GM12872 (cell line): ENCODE measurements around the gene TAB3.

ENCODE experiments used
- CTCF ChIP-seq: IDR thresholded peaks from 3 replicates; pipeline ENCODE4 v1.5.1; 2011; ENCODE audit warnings: low read depth, mild to moderate bottlenecking, low read length, moderate library complexity; ENCODE audit not compliant: insufficient read depth

The TAB3 gene

GRCh38 chrX:30816079-30816478 is 73.0 kb downstream of the TAB3 start:
- TF ChIP-seq CTCF: no peak

- no peak for TF ChIP-seq CTCF
Observed at GRCh38 chrX:30814978-30815377, 74.1 kb downstream of the TAB3 start.

DNA sequence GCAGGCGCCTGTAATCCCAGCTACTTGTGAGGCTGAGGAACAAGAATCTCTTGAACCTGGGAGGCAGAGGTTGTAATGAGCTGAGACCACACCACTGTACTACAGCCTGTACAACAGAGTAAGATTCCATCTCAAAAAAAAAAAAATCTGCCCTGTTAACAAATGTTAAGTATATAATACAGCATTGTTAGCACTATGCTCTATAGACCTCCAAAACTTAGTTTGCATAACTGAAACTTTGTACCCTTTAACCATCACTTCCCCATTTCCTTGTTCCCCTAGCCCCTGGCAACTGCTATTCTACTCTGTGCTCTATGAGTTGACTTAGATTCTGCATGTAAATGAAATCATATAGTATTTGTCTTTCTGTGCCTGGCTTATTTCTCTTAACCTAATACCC is 76.7 kb downstream of the TAB3 start:
- TF ChIP-seq CTCF: no peak

GRCh38 chrX:30806187-30806728 is 82.8 kb downstream of the TAB3 start:
- no peak for TF ChIP-seq CTCF

DNA sequence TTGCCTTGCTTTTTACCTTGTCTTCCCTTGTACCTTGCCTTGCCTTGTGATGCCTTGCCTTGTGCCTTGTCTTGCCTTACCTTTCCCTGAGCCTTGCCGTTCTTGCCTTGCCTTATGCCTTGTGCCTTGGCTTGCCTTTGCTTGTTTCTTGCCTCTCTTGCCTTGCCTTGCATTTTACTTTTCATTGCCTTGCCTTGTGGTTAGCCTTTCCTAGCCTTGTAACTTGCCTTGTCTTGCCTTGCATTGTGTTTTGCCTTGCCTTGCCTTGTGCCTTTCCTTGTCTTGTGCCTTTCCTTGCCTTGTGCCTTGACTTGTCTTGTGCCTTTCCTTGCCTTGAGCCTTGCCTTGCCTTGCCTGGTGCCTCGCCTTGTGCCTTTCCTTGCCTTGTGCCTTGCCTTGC is 84.6 kb downstream of the TAB3 start:
- no peak for TF ChIP-seq CTCF

GRCh38 chrX:30800901-30801300 is 88.2 kb downstream of the TAB3 start:
- TF ChIP-seq CTCF: no peak

DNA sequence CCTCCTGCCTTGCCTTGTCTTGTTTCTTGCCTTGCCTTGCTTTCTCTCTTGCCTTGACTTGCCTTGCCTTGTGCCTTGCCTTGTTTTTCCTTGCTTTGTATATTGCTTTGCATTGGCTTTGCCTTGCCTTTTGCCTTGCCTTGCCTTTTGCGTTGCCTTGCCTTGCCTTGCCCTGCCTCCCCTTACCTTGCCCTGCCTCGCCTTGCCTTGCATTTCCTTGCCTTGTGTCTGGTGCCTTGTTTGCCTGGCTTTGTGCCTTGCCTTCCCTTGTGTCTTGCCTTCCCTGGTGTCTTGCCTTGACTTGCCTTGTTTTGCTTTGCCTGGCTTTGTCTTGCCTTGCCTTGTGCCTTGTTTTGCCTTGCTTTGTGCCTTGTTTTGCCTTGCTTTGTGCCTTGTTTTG is 89.7 kb downstream of the TAB3 start:
- TF ChIP-seq CTCF: no peak

DNA sequence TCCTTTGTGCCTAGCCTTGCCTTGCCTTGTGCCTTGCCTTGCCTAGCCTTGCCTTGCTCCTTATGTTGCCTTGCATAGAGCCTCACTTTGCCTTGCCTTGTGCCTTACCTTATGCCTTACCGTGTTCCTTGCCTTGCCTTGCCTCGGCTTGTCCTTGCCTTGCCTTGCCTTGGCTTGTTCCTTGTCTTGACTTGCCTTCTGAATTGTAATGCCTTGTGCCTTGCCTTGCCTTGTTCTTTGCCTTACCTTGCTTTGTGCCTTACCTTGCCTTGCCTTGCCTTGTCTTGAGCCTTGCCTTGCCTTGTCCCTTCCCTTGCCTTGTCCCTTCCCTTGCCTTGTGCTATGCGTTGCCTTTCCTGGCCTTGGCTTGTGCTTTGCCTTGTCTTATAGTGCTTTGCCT is 90.2 kb downstream of the TAB3 start:
- TF ChIP-seq CTCF: no peak
